Measurements from ENCODE around the gene TTC27. TPM values are rescaled to one million over a fixed set of nuclear protein-coding genes. Genes with fewer than 3 reads are reported as not detected.
"Not testable (repeated sequence)": the region's sequence is repeated elsewhere in the genome, so short reads cannot be mapped to it uniquely, and the experiment has no call there.

The TTC27 gene
- total and polyA plus RNA-seq, 2 donors = 10.9 to 17.8 TPM

GRCh38 chr2:32846274-32846673, 218.4 kb downstream of the TTC27 start:
- H3K9me3 ChIP-seq (ENCODE audit: control insufficient read depth in 2 of 2, insufficient read depth in 1 of 2, low read length in 1 of 2) = not testable (repeated sequence)
- 94% methylated on average over 4 of the region's 4 CpGs for WGBS

GRCh38 chr2:32847734-32848133, 219.9 kb downstream of the TTC27 start:
- H3K27ac ChIP-seq (ENCODE audit: low read depth in 1 of 2, low read length in 1 of 2) = no peak overlapping the region
- no peak for DNase-seq (ENCODE audit: low read depth in 6 of 9, low spot score in 9 of 9)
- H3K27me3 ChIP-seq (ENCODE audit: control insufficient read depth in 2 of 2, insufficient read depth in 1 of 2, low read length in 1 of 2) = no peaks in the 10 kb centered on the region
- no peak overlapping the region for H3K4me3 ChIP-seq (ENCODE audit: low read length in 2 of 2)
- H3K36me3 ChIP-seq (ENCODE audit: control insufficient read depth in 2 of 2, insufficient read depth in 2 of 2, low read length in 1 of 2) = no peaks in the 10 kb centered on the region
- H3K4me1 ChIP-seq (ENCODE audit: control insufficient read depth in 2 of 2, insufficient read depth in 2 of 2, low read length in 2 of 2) = no peaks in the 10 kb centered on the region
- no peaks in the 10 kb centered on the region for H3K9me3 ChIP-seq (ENCODE audit: control insufficient read depth in 2 of 2, insufficient read depth in 1 of 2, low read length in 1 of 2)

More at GRCh38 chr2:32846274-32846673, 218.4 kb downstream of the TTC27 start:
- H3K27me3 ChIP-seq (ENCODE audit: control insufficient read depth in 2 of 2, insufficient read depth in 1 of 2, low read length in 1 of 2); H3K36me3 ChIP-seq (ENCODE audit: control insufficient read depth in 2 of 2, insufficient read depth in 2 of 2, low read length in 1 of 2); H3K4me3 ChIP-seq (ENCODE audit: low read length in 2 of 2); H3K27ac ChIP-seq (ENCODE audit: low read depth in 1 of 2, low read length in 1 of 2); H3K4me1 ChIP-seq (ENCODE audit: control insufficient read depth in 2 of 2, insufficient read depth in 2 of 2, low read length in 2 of 2); DNase-seq (ENCODE audit: low read depth in 6 of 9, low spot score in 9 of 9): not testable (repeated sequence)

- Histone ChIP-seq H3K36me3 (ENCODE audit: control insufficient read depth in 2 of 2, insufficient read depth in 2 of 2, low read length in 1 of 2) (no peaks in the 10 kb centered on the region), H3K4me3 (ENCODE audit: low read length in 2 of 2) (no peak overlapping the region), H3K4me1 (ENCODE audit: control insufficient read depth in 2 of 2, insufficient read depth in 2 of 2, low read length in 2 of 2) (no peaks in the 10 kb centered on the region), H3K9me3 (ENCODE audit: control insufficient read depth in 2 of 2, insufficient read depth in 1 of 2, low read length in 1 of 2) (no peaks in the 10 kb centered on the region), H3K27ac (ENCODE audit: low read depth in 1 of 2, low read length in 1 of 2) (no peak overlapping the region), H3K27me3 (ENCODE audit: control insufficient read depth in 2 of 2, insufficient read depth in 1 of 2, low read length in 1 of 2) (no peaks in the 10 kb centered on the region)
- 96% methylated on average over 5 of the region's 5 CpGs for WGBS
- DNase-seq (ENCODE audit: low read depth in 6 of 9, low spot score in 9 of 9) = no peak
These were observed 221.8 kb downstream of the TTC27 start for GRCh38 chr2:32849456-32850194.

- Histone ChIP-seq H3K4me3 (ENCODE audit: low read length in 2 of 2) (no peak overlapping the region), H3K4me1 (ENCODE audit: control insufficient read depth in 2 of 2, insufficient read depth in 2 of 2, low read length in 2 of 2) (no peaks in the 10 kb centered on the region), H3K27ac (ENCODE audit: low read depth in 1 of 2, low read length in 1 of 2) (no peak overlapping the region), H3K27me3 (ENCODE audit: control insufficient read depth in 2 of 2, insufficient read depth in 1 of 2, low read length in 1 of 2) (no peaks in the 10 kb centered on the region), H3K9me3 (ENCODE audit: control insufficient read depth in 2 of 2, insufficient read depth in 1 of 2, low read length in 1 of 2) (no peaks in the 10 kb centered on the region), H3K36me3 (ENCODE audit: control insufficient read depth in 2 of 2, insufficient read depth in 2 of 2, low read length in 1 of 2) (no peaks in the 10 kb centered on the region)
- WGBS = 84% methylated on average over 4 of the region's 4 CpGs
- DNase-seq (ENCODE audit: low read depth in 6 of 9, low spot score in 9 of 9) = no peak
These were observed 224.1 kb downstream of the TTC27 start for GRCh38 chr2:32851777-32852439.

- Histone ChIP-seq H3K4me1 (ENCODE audit: control insufficient read depth in 2 of 2, insufficient read depth in 2 of 2, low read length in 2 of 2) (no peaks in the 10 kb centered on the region), H3K27ac (ENCODE audit: low read depth in 1 of 2, low read length in 1 of 2) (no peak overlapping the region), H3K9me3 (ENCODE audit: control insufficient read depth in 2 of 2, insufficient read depth in 1 of 2, low read length in 1 of 2) (no peaks in the 10 kb centered on the region), H3K4me3 (ENCODE audit: low read length in 2 of 2) (no peak overlapping the region), H3K27me3 (ENCODE audit: control insufficient read depth in 2 of 2, insufficient read depth in 1 of 2, low read length in 1 of 2) (no peaks in the 10 kb centered on the region), H3K36me3 (ENCODE audit: control insufficient read depth in 2 of 2, insufficient read depth in 2 of 2, low read length in 1 of 2) (no peaks in the 10 kb centered on the region)
- 93% methylated on average over 5 of the region's 5 CpGs for WGBS
- DNase-seq (ENCODE audit: low read depth in 6 of 9, low spot score in 9 of 9) = no peak
These were observed 225.0 kb downstream of the TTC27 start for GRCh38 chr2:32852856-32853255.

GRCh38 chr2:32856891-32857290, 229.0 kb downstream of the TTC27 start:
- DNase-seq (ENCODE audit: low read depth in 6 of 9, low spot score in 9 of 9) = no peak
- Histone ChIP-seq H3K27ac (ENCODE audit: low read depth in 1 of 2, low read length in 1 of 2) (no peak overlapping the region), H3K36me3 (ENCODE audit: control insufficient read depth in 2 of 2, insufficient read depth in 2 of 2, low read length in 1 of 2) (no peaks in the 10 kb centered on the region), H3K27me3 (ENCODE audit: control insufficient read depth in 2 of 2, insufficient read depth in 1 of 2, low read length in 1 of 2) (no peaks in the 10 kb centered on the region), H3K4me3 (ENCODE audit: low read length in 2 of 2) (no peak overlapping the region), H3K9me3 (ENCODE audit: control insufficient read depth in 2 of 2, insufficient read depth in 1 of 2, low read length in 1 of 2) (no peaks in the 10 kb centered on the region), H3K4me1 (ENCODE audit: control insufficient read depth in 2 of 2, insufficient read depth in 2 of 2, low read length in 2 of 2) (no peaks in the 10 kb centered on the region)
- WGBS = 74% methylated on average over 3 of the region's 3 CpGs

- Histone ChIP-seq H3K27me3 (ENCODE audit: control insufficient read depth in 2 of 2, insufficient read depth in 1 of 2, low read length in 1 of 2) (no peaks in the 10 kb centered on the region), H3K4me1 (ENCODE audit: control insufficient read depth in 2 of 2, insufficient read depth in 2 of 2, low read length in 2 of 2) (no peaks in the 10 kb centered on the region), H3K4me3 (ENCODE audit: low read length in 2 of 2) (no peak overlapping the region), H3K27ac (ENCODE audit: low read depth in 1 of 2, low read length in 1 of 2) (no peak overlapping the region), H3K36me3 (ENCODE audit: control insufficient read depth in 2 of 2, insufficient read depth in 2 of 2, low read length in 1 of 2) (no peaks in the 10 kb centered on the region), H3K9me3 (ENCODE audit: control insufficient read depth in 2 of 2, insufficient read depth in 1 of 2, low read length in 1 of 2) (no peaks in the 10 kb centered on the region)
- no peak for DNase-seq (ENCODE audit: low read depth in 6 of 9, low spot score in 9 of 9)
- WGBS = 96% methylated on average over 8 of the region's 8 CpGs
These were observed 230.9 kb downstream of the TTC27 start for GRCh38 chr2:32858713-32859112.

- no peak for DNase-seq (ENCODE audit: low read depth in 6 of 9, low spot score in 9 of 9)
- no peaks in the 10 kb centered on the region for H3K9me3 ChIP-seq (ENCODE audit: control insufficient read depth in 2 of 2, insufficient read depth in 1 of 2, low read length in 1 of 2)
- no peak overlapping the region for H3K27ac ChIP-seq (ENCODE audit: low read depth in 1 of 2, low read length in 1 of 2)
- no peaks in the 10 kb centered on the region for H3K4me1 ChIP-seq (ENCODE audit: control insufficient read depth in 2 of 2, insufficient read depth in 2 of 2, low read length in 2 of 2)
- no peaks in the 10 kb centered on the region for H3K36me3 ChIP-seq (ENCODE audit: control insufficient read depth in 2 of 2, insufficient read depth in 2 of 2, low read length in 1 of 2)
- H3K4me3 ChIP-seq (ENCODE audit: low read length in 2 of 2) = no peak overlapping the region
- H3K27me3 ChIP-seq (ENCODE audit: control insufficient read depth in 2 of 2, insufficient read depth in 1 of 2, low read length in 1 of 2) = no peaks in the 10 kb centered on the region
These were observed 232.5 kb downstream of the TTC27 start for GRCh38 chr2:32860385-32860784.

GRCh38 chr2:32862269-32863055, 234.6 kb downstream of the TTC27 start:
- no peak overlapping the region for H3K4me3 ChIP-seq (ENCODE audit: low read length in 2 of 2)
- no peak overlapping the region for H3K27ac ChIP-seq (ENCODE audit: low read depth in 1 of 2, low read length in 1 of 2)
- DNase-seq (ENCODE audit: low read depth in 6 of 9, low spot score in 9 of 9) = no peak
- H3K36me3 ChIP-seq (ENCODE audit: control insufficient read depth in 2 of 2, insufficient read depth in 2 of 2, low read length in 1 of 2) = no peaks in the 10 kb centered on the region
- WGBS = 92% methylated on average over 4 of the region's 4 CpGs
- no peaks in the 10 kb centered on the region for H3K4me1 ChIP-seq (ENCODE audit: control insufficient read depth in 2 of 2, insufficient read depth in 2 of 2, low read length in 2 of 2)
- H3K9me3 ChIP-seq (ENCODE audit: control insufficient read depth in 2 of 2, insufficient read depth in 1 of 2, low read length in 1 of 2) = no peaks in the 10 kb centered on the region
- H3K27me3 ChIP-seq (ENCODE audit: control insufficient read depth in 2 of 2, insufficient read depth in 1 of 2, low read length in 1 of 2) = no peaks in the 10 kb centered on the region
